ENCODE results near the gene BZW1. TPM values are rescaled to one million over a fixed set of nuclear protein-coding genes. Genes with fewer than 3 reads are reported as not detected.

BZW1 gene
- polyA plus RNA-seq, 1 donor (not counting 4 experiments of a cell fraction or from before 2014, with no cell fraction given), result 402 TPM

- H3K9ac ChIP-seq (ENCODE audit: control insufficient read depth, extremely low read depth, insufficient read depth, low read length), result no peak overlapping the region
- no peaks in the 10 kb centered on the region for H4K20me1 ChIP-seq (ENCODE audit: control insufficient read depth, extremely low read depth, insufficient read depth, low read length)
- no peaks in the 10 kb centered on the region for H3K9me3 ChIP-seq (ENCODE audit: control insufficient read depth, low read depth, low read length)
- H3K79me2 ChIP-seq (ENCODE audit: control insufficient read depth, insufficient read depth, low read length), result no peaks in the 10 kb centered on the region
- no peak overlapping the region for H3K4me3 ChIP-seq (ENCODE audit: control insufficient read depth in 2 of 3, extremely low read depth in 1 of 3, insufficient read depth in 2 of 3, low read depth in 1 of 3, low read length in 3 of 3)
- H3K4me2 ChIP-seq (ENCODE audit: control insufficient read depth, extremely low read depth, insufficient read depth, low read depth, low read length), result no peak overlapping the region
- no peaks in the 10 kb centered on the region for H3K9me1 ChIP-seq (ENCODE audit: control insufficient read depth, extremely low read depth, insufficient read depth, low read length)
- FAIRE-seq, result no peak
- H2AFZ ChIP-seq (ENCODE audit: control insufficient read depth, low read length), result no peak overlapping the region
- no peak overlapping the region for H3K27ac ChIP-seq (ENCODE audit: control insufficient read depth, insufficient read depth, low read length)
- TF ChIP-seq CTCF (optimal IDR thresholded peaks at IDR 0.05 in 1 of 3, IDR thresholded peaks at IDR 0.05 in 1 of 3, conservative IDR thresholded peaks at IDR 0.05 in 1 of 3; ENCODE audit: extremely low read depth in 1 of 3, insufficient read depth in 2 of 3, low read length in 3 of 3) (no peak), EZH2 (IDR thresholded peaks at IDR 0.05; ENCODE audit: low read length) (no peak)
- DNase-seq (ENCODE audit: low read depth, low spot score), result no peak
- H3K4me1 ChIP-seq (ENCODE audit: control insufficient read depth, extremely low read depth, insufficient read depth, low read length), result no peaks in the 10 kb centered on the region
- H3K27me3 ChIP-seq (ENCODE audit: control insufficient read depth, extremely low read depth, insufficient read depth, low read length), result no peaks in the 10 kb centered on the region
- dilution Hi-C loops (cut with MboI; ENCODE audit: extremely low pct_ligation_motif_present, low sequenced_read_pairs), result no loop called here
- no peaks in the 10 kb centered on the region for H3K36me3 ChIP-seq (ENCODE audit: control insufficient read depth in 2 of 2, extremely low read depth in 1 of 2, insufficient read depth in 2 of 2, low read length in 2 of 2)
Measured at GRCh38 chr2:200797242-200797770, 14.4 kb upstream of the BZW1 start.

- Histone ChIP-seq H3K9me1 (ENCODE audit: control insufficient read depth, extremely low read depth, insufficient read depth, low read length) (no peaks in the 10 kb centered on the region), H3K4me2 (ENCODE audit: control insufficient read depth, extremely low read depth, insufficient read depth, low read depth, low read length) (no peak overlapping the region), H3K79me2 (ENCODE audit: control insufficient read depth, insufficient read depth, low read length) (no peaks in the 10 kb centered on the region), H3K27me3 (ENCODE audit: control insufficient read depth, extremely low read depth, insufficient read depth, low read length) (no peaks in the 10 kb centered on the region), H3K9ac (ENCODE audit: control insufficient read depth, extremely low read depth, insufficient read depth, low read length) (no peak overlapping the region), H2AFZ (ENCODE audit: control insufficient read depth, low read length) (no peak overlapping the region), H3K4me3 (ENCODE audit: control insufficient read depth in 2 of 3, extremely low read depth in 1 of 3, insufficient read depth in 2 of 3, low read depth in 1 of 3, low read length in 3 of 3) (no peak overlapping the region), H3K36me3 (ENCODE audit: control insufficient read depth in 2 of 2, extremely low read depth in 1 of 2, insufficient read depth in 2 of 2, low read length in 2 of 2) (no peaks in the 10 kb centered on the region), H3K27ac (ENCODE audit: control insufficient read depth, insufficient read depth, low read length) (no peak overlapping the region), H3K4me1 (ENCODE audit: control insufficient read depth, extremely low read depth, insufficient read depth, low read length) (no peaks in the 10 kb centered on the region), H4K20me1 (ENCODE audit: control insufficient read depth, extremely low read depth, insufficient read depth, low read length) (no peaks in the 10 kb centered on the region), H3K9me3 (ENCODE audit: control insufficient read depth, low read depth, low read length) (no peaks in the 10 kb centered on the region)
- DNase-seq (ENCODE audit: low read depth, low spot score) (no peak), FAIRE-seq (no peak)
- dilution Hi-C loops (cut with MboI; ENCODE audit: extremely low pct_ligation_motif_present, low sequenced_read_pairs), result no loop called here
- TF ChIP-seq CTCF (optimal IDR thresholded peaks at IDR 0.05 in 1 of 3, IDR thresholded peaks at IDR 0.05 in 1 of 3, conservative IDR thresholded peaks at IDR 0.05 in 1 of 3; ENCODE audit: extremely low read depth in 1 of 3, insufficient read depth in 2 of 3, low read length in 3 of 3) (no peak), EZH2 (IDR thresholded peaks at IDR 0.05; ENCODE audit: low read length) (no peak)
Measured at GRCh38 chr2:200798514-200798913, 13.2 kb upstream of the BZW1 start.
